Liver (tissue), 9 donors: Measurements from ENCODE around the gene MALRD1. TPM values are rescaled to one million over a fixed set of nuclear protein-coding genes. Genes with fewer than 3 reads are reported as not detected.
"Not testable (repeated sequence)": the region's sequence is repeated elsewhere in the genome, so short reads cannot be mapped to it uniquely, and the experiment has no call there.

ENCODE experiments used
- DNase-seq: peaks from one replicate; pipeline ENCODE4 v3.0.0-alpha.2; 2017; ENCODE audit warnings: low spot score
- H3K27ac ChIP-seq, 2 donors: one replicate each; pipeline ENCODE4 v1.7.0; 2013; ENCODE audit warnings: inconsistent platforms in 2 of 2, low read length in 2 of 2, control low read depth in 1 of 2, low read depth in 1 of 2, mild to moderate bottlenecking in 1 of 2
- H3K27me3 ChIP-seq, 4 donors: one replicate each; pipeline versions ENCODE4 v1.6.1 to v1.7.0; 2013; ENCODE audit warnings: low read length in 3 of 4, inconsistent platforms in 1 of 4, mild to moderate bottlenecking in 1 of 4, moderate library complexity in 1 of 4; ENCODE audit not compliant: control insufficient read depth in 4 of 4, insufficient read depth in 4 of 4
- H3K36me3 ChIP-seq, 4 donors: one replicate each; pipeline versions ENCODE4 v1.6.1 to v1.7.0; 2013; ENCODE audit warnings: low read length in 3 of 4, mild to moderate bottlenecking in 3 of 4, low read depth in 1 of 4, moderate library complexity in 1 of 4; ENCODE audit not compliant: control insufficient read depth in 4 of 4, insufficient read depth in 3 of 4
- H3K4me1 ChIP-seq, 4 donors: one replicate each; pipeline versions ENCODE4 v1.6.1 to v1.7.0; 2013; ENCODE audit warnings: low read length in 3 of 4, mild to moderate bottlenecking in 3 of 4, moderate library complexity in 1 of 4; ENCODE audit not compliant: control insufficient read depth in 4 of 4, insufficient read depth in 4 of 4
- H3K4me3 ChIP-seq, 3 donors: one replicate each; pipeline versions ENCODE4 v1.6.1 to v1.7.0; 2013; ENCODE audit warnings: low read length in 3 of 3, control low read depth in 1 of 3, low read depth in 1 of 3, mild to moderate bottlenecking in 1 of 3
- H3K9ac ChIP-seq, 2 donors: one replicate each; pipeline ENCODE4 v1.7.0; 2013; ENCODE audit warnings: low read length in 2 of 2, mild to moderate bottlenecking in 2 of 2, moderate library complexity in 2 of 2, control low read depth in 1 of 2, low read depth in 1 of 2
- H3K9me3 ChIP-seq, 4 donors: one replicate each; pipeline versions ENCODE4 v1.6.1 to v1.7.0; 2013; ENCODE audit warnings: low read length in 3 of 4; ENCODE audit not compliant: control insufficient read depth in 4 of 4
- ATF3 ChIP-seq: IDR thresholded peaks from 2 replicates; pipeline ENCODE4 v1.6.1; 2016; ENCODE audit warnings: antibody characterized with exemption
- CTCF ChIP-seq: fragments of 150-350 bp; IDR thresholded peaks from 2 replicates; pipeline ENCODE4 v1.5.1; 2017; ENCODE audit warnings: improper control_type of control experiment, low read depth, low read length; ENCODE audit not compliant: missing input control
- EGR1 ChIP-seq, 2 donors: IDR thresholded peaks; 2 replicates each; pipeline ENCODE4 v1.6.1; 2016 to 2018; ENCODE audit warnings: antibody characterized with exemption in 2 of 2, low read depth in 2 of 2
- FOXA1 ChIP-seq: IDR thresholded peaks from 2 replicates; pipeline ENCODE4 v1.6.1; 2016; ENCODE audit warnings: antibody characterized with exemption
- FOXA2 ChIP-seq: IDR thresholded peaks from 2 replicates; pipeline ENCODE4 v1.6.1; 2016; ENCODE audit warnings: antibody characterized with exemption
- HNF4A ChIP-seq, 2 donors: conservative IDR thresholded peaks; 2 replicates each; pipeline ENCODE4 v1.6.1; 2016; ENCODE audit warnings: antibody characterized with exemption in 2 of 2, mild to moderate bottlenecking in 2 of 2
- HNF4G ChIP-seq: IDR thresholded peaks from 2 replicates; pipeline ENCODE4 v1.6.1; 2016; ENCODE audit warnings: antibody characterized with exemption
- JUND ChIP-seq, 2 donors: IDR thresholded peaks; 2 replicates each; pipeline ENCODE4 v1.6.1; 2016; ENCODE audit warnings: antibody characterized with exemption in 2 of 2
- MAX ChIP-seq: IDR thresholded peaks from 2 replicates; pipeline ENCODE4 v1.6.1; 2016; ENCODE audit warnings: antibody characterized with exemption
- NR2F2 ChIP-seq: IDR thresholded peaks from 2 replicates; pipeline ENCODE4 v1.6.1; 2016; ENCODE audit warnings: antibody characterized with exemption
- RAD21 ChIP-seq, 2 donors: IDR thresholded peaks; 2 replicates each; pipeline ENCODE4 v1.6.1; 2016; ENCODE audit warnings: antibody characterized with exemption in 2 of 2, mild to moderate bottlenecking in 2 of 2
- REST ChIP-seq: IDR thresholded peaks from 2 replicates; pipeline ENCODE4 v1.6.1; 2016; ENCODE audit warnings: antibody characterized with exemption, mild to moderate bottlenecking
- RXRA ChIP-seq, 2 donors: IDR thresholded peaks; 2 replicates each; pipeline ENCODE4 v1.6.1; 2017 to 2018; ENCODE audit warnings: antibody characterized with exemption in 2 of 2, mild to moderate bottlenecking in 1 of 2
- SP1 ChIP-seq: IDR thresholded peaks from 2 replicates; pipeline ENCODE4 v1.6.1; 2018; ENCODE audit warnings: antibody characterized with exemption, mild to moderate bottlenecking
- YY1 ChIP-seq: IDR thresholded peaks from 2 replicates; pipeline ENCODE4 v1.6.1; 2016; ENCODE audit warnings: antibody characterized with exemption, mild to moderate bottlenecking
- ZBTB33 ChIP-seq: IDR thresholded peaks from 2 replicates; pipeline ENCODE4 v1.6.1; 2016; ENCODE audit warnings: antibody characterized with exemption
- WGBS: extraction: QIAGEN DNeasy Blood & Tissue Kit; methylation state at CpG from one replicate; pipeline ENCODE4 v1.1.7; 2013; 5-methylcytosine and 5-hydroxymethylcytosine counted together
- polyA plus RNA-seq, 2 donors: library from polyadenylated mRNA; stranded (reverse) in 1 of 2; unstranded in 1 of 2; fragments of 200-250 nt in 1 of 2; fragments of >200 nt in 1 of 2; fragmentation: Nextera tagmentation in 1 of 2; extraction: Ambion mirVana in 1 of 2; gene quantifications; one replicate each; pipeline versions ENCODE4 v1.2.1 to v1.2.3, GENCODE V29; 2013 to 2015
- total RNA-seq, 2 donors: library from RNA; depleted of rRNA; stranded (reverse); fragments of >200 nt; gene quantifications; one replicate each; pipeline ENCODE4 v1.2.3, GENCODE V29; 2014
- donor health status: healthy.
- donor health status: healthy.
- donor health status: healthy.
- donor health status: healthy.
- donor health status: healthy.

MALRD1 gene
- total and polyA plus RNA-seq, 4 donors = 0.37 to 0.59 TPM; not detected in 2

- not testable (repeated sequence) for H3K4me3 ChIP-seq, H3K27me3 ChIP-seq, H3K4me1 ChIP-seq, H3K9ac ChIP-seq, H3K9me3 ChIP-seq, DNase-seq, H3K36me3 ChIP-seq, H3K27ac ChIP-seq
- WGBS = 82% methylated on average over 7 of the region's 7 CpGs
Measured at GRCh38 chr10:19739232-19739631, 690.6 kb downstream of the MALRD1 start.

- H3K9me3 ChIP-seq, H3K36me3 ChIP-seq, H3K4me1 ChIP-seq, H3K4me3 ChIP-seq, H3K9ac ChIP-seq, H3K27ac ChIP-seq, DNase-seq, H3K27me3 ChIP-seq: not testable (repeated sequence)
- 70% methylated on average over 4 of the region's 4 CpGs for WGBS
Measured at GRCh38 chr10:19742144-19742543, 693.5 kb downstream of the MALRD1 start.

- no peak for TF ChIP-seq RAD21 (IDR thresholded peaks at IDR 0.05)
- TF ChIP-seq SP1 = no peak
- TF ChIP-seq ZBTB33 = no peak
- TF ChIP-seq EGR1 (IDR thresholded peaks at IDR 0.05; ENCODE audit: low read depth in 2 of 2) = no peak
- no peak for TF ChIP-seq HNF4G
- no peak for TF ChIP-seq MAX
- no peak for TF ChIP-seq RXRA (IDR thresholded peaks at IDR 0.05)
- DNase-seq = no peak
- Histone ChIP-seq H3K36me3 (no peaks in the 10 kb centered on the region), H3K9ac (no peak overlapping the region), H3K4me1 (no peaks in the 10 kb centered on the region), H3K9me3 (no peaks in the 10 kb centered on the region), H3K27ac (no peak overlapping the region), H3K4me3 (no peak overlapping the region), H3K27me3 (no peaks in the 10 kb centered on the region)
- WGBS = 84% methylated on average over 4 of the region's 4 CpGs
Measured at GRCh38 chr10:19745672-19746071, 697.1 kb downstream of the MALRD1 start.

- H3K27ac ChIP-seq = no peak overlapping the region
- no peaks in the 10 kb centered on the region for H3K4me1 ChIP-seq
- no peaks in the 10 kb centered on the region for H3K9me3 ChIP-seq
- no peak overlapping the region for H3K9ac ChIP-seq
- H3K4me3 ChIP-seq = no peak overlapping the region
- DNase-seq = no peak
- no peaks in the 10 kb centered on the region for H3K36me3 ChIP-seq
- H3K27me3 ChIP-seq = no peaks in the 10 kb centered on the region
- TF ChIP-seq JUND (IDR thresholded peaks at IDR 0.05) = no peak
- TF ChIP-seq SP1 = no peak
- no peak for TF ChIP-seq REST
- TF ChIP-seq CTCF = no peak
- no peak for TF ChIP-seq MAX
- no peak for TF ChIP-seq YY1
- no peak for TF ChIP-seq FOXA1
- TF ChIP-seq FOXA2 = no peak
- TF ChIP-seq HNF4A (conservative IDR thresholded peaks at IDR 0.05) = no peak
- TF ChIP-seq NR2F2 = no peak
- TF ChIP-seq RXRA (IDR thresholded peaks at IDR 0.05) = no peak
- no peak for TF ChIP-seq RAD21 (IDR thresholded peaks at IDR 0.05)
- TF ChIP-seq ATF3 = no peak
Measured at GRCh38 chr10:19749185-19749729, 700.7 kb downstream of the MALRD1 start.
